NCI-H524 treated with DMSO at 0.1 percent for 48 hours (cell line): ENCODE measurements around the gene TTC28.
"Not testable (repeated sequence)": the region's sequence is repeated elsewhere in the genome, so short reads cannot be mapped to it uniquely, and the experiment has no call there.

Experiments used
- DNase-seq: peaks from one replicate; lab custom pipeline; 2025; lab: John Stamatoyannopoulos, UW

Gene TTC28

DNA sequence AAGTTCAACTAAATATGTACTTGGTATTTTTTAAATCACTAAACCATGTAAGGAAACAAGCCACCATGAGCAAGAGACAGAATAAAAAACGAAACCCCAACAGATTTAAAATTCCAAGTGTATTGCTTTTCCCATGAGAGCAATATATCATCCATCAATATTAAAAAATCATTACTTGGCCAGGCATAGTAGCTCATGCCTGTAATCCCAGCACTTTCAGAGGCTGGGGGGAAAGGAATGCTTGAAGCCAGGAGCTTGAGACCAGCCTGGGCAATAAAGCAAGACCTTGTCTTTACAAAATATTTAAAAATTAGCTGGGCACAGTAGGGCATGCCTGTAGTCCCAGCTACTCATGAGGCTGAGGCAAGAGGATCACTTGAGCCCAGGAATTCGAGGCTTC lies 190.8 kb downstream of the TTC28 start:
- DNase-seq = no peak

DNA sequence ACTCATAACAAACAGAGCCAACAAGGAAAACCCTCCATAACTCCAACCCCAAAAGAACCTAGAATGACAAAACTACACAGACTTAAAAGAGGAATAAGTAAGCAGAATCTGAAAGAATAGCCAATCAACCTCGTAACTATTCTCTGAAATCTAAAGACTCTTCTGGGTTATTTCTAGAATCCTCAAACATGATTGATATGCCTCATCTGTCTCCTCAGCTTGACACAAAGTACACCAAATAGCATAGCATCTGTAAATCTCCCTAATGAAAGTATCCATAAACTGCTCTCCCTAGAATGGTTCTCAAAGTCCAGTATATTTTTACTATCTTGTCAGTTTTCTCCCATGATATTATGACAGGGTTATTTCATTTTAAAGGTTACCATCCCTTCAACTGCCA lies 195.0 kb downstream of the TTC28 start:
- no peak for DNase-seq

DNA sequence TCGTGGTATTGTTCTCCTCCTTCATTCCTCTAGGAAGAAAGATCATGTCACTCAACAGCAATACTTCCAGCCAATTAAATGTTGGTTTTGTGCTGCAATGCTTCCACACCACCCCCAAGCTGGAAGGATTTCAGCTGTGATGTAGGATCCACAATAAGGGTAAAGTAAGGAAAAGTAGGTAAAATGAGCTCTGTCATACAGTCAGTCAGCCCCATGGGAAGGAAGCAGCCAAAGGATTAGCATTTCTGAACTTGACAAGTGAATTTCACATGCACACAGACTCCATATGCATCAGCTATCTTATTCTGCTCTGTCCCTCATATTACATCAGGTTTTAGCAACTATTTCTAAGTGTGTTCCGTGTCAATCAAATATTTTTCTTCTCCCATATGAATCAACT lies 197.9 kb downstream of the TTC28 start:
- DNase-seq = no peak

DNA sequence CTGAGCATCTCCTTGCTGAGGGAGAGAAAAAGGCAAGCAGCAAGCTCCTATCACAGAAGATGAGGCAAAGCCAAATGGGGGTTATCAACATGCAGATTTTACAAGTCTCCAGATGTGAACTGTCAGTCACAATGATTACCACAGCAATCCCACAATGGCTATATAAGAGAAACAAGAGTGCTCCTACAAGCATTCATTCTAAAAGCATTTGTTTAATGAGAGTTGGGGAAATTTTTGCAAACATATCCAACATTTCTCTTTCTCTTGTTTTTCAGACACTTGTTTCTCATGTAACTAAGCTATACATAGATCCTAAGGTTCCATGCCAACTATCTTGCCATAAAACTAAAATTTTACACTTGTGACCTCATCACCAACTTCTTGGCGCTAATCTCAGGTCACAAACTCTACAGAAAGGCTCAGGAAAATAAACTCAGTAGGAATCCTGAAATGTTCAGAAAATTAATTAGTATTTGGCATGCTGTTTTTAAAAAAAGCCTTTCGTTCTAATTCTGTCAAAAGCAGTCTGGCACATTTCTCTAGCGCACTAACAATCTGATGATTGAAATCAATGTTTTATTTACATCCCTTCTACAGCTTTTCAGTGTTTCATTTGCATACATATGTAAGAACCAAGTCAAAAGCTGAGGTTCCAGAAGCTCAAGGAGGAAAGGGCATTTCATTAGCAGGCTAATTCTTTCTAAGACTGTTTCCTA lies 199.5 kb downstream of the TTC28 start:
- DNase-seq = no peak

DNA sequence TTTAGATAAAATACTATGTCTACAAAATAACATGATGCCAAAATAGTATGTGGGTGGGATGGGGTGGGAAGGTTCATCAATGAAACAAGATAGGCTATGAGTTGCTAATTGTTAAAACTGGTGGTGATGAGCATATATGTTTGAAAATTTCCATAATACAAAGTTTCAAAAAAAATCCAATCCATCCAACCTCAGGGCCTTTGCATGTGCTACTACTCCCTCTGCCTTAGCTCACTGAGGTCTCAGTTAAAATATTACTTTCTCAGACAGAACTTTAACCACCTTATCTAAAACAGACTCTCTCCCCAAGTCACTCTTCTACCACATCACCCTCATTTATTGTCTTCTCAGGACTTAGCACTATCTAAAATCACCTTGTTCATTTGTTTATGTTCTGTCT lies 201.1 kb downstream of the TTC28 start:
- DNase-seq = no peak

DNA sequence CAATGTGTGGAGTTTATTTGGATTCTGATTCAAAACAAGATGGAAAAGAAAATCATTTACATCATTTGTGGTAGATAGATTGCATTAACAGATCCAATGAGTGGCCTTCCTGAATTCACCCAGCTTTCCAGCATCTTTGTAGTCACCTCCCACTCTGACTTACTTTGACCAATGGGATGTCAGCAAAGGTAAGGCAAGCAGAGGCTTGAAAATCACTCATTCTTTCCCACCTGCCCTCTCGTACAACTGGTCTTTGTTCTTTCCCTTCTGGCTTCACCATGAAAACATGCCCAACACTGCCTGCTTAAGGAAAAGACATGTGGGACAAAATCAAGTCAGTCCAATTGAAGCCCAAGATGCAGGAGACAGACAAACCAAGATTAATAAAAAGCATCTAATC lies 202.1 kb downstream of the TTC28 start:
- no peak for DNase-seq

DNA sequence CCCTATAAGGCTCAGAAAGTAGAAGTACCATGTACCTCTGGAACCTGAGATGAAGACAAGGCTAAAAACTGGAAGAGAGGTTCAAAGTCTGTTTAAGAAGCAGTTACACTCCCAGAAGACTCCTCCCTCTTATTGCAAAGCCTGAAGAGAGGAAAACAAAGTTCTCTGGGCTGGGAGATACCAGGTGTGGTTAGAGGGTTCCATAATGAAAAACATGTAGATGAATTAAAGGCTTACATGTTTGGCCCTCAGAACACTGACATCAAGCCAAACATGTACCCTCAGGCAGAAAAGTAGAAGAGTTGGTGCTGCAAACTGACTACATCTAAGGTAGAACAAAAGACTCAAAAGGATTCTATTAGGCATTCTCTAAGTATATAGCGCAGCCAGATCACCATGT lies 205.3 kb downstream of the TTC28 start:
- no peak for DNase-seq

DNA sequence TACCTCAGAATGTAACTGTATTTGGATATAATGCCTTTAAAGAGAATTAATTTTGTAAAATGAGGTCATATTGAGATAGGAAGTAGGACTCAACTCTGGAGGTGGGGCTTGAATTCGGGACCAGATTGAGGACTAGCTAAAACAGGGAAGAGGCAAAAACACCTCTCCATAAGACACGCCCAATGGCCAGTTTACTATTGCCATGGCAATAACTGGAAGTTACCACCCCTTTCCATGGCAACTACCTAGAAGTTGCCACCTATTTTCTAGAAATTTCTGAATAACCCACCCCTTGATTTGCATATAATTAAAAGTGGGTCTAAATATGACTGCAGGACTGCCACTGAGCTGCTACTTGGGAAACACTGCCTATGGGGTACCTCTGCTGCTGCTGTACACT lies 206.4 kb downstream of the TTC28 start:
- no peak for DNase-seq

DNA sequence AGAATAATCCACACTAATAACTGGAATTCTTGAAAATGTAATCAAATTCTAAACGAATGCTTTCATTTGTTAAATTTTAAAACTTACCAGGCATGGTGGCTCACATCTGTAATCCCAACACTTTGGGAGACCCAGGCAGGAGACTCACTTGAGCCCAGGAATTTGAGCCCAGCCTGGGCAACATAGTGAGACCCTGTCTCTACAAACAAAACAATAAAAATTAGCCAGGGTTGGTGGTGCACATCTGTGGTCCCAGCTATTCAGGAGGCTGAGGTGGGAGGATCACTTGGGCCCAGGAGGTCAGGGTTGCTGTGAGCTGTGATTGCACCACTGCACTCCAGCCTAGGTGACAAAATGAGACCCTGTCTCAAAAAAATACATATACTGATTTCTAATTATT lies 212.6 kb downstream of the TTC28 start:
- DNase-seq = not testable (repeated sequence)

DNA sequence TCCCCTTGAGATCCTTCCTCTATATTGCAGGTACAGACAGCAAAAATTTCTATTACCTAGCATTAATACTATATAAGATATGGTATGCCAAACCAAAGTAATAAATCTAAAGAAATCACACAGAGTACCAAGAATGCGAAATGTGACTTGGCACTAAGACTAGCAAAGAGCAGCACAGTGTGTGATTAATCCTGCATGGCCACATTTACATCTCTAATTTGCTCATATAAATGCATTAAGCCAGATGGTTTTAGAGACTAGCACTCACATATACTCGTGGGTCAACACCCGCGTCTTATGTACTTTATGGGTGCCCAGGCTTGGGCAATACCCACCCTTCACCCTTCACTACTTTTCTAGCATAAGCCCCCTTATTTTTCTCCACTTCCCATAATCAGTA lies 213.2 kb downstream of the TTC28 start:
- no peak for DNase-seq

DNA sequence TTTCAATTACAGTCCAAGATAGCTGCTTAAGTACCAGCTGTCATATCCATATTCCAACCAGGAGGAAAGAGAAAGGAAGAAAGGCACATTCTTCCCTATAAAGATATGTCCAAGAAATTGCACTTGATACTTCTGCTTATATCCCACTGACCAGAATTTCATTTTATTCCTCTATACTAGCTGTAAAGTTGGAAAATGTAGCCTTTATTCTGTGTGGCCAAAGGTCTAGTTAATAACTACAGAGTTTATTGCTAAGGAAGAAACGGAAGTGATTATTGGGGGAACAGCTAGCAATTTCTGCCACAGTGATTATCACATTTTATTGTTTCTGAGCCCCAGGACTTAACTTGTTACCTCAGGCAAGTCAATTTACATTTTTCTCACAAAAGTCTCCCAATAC lies 213.8 kb downstream of the TTC28 start:
- no peak for DNase-seq

DNA sequence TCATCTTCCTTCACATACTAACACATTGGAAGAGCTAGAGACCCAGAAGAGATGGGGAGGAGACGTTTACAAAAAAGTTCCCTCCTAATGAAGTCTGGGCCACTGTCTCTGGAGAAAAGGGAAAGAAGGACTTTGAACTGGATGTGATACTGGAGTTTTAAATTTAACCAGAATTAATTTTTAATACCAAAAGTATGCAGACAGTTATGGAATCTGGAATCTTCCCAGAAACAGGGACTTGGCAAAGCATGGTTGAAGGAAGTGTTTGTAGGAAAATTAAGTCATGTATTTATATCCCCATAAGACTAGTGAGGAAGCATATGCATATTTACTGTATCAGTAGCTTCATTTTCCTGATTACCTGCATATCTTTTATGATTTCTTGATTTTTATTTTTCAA lies 215.5 kb downstream of the TTC28 start:
- DNase-seq = no peak

DNA sequence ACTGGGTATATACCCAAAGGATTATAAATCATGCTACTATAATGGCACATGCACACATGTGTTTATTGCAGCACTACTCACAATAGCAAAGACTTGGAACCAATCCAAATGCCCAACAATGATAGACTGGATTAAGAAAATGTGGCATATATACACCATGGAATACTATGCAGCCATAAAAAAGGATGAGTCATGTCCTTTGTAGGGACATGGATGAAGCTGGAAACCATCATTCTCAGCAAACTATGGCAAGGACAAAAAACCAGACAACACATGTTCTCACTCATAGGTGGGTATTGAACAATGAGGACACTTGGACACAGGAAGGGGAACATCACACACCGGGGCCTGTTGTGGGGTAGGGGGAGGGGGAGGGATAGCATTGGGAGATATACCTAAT lies 216.2 kb downstream of the TTC28 start:
- DNase-seq = not testable (repeated sequence)

DNA sequence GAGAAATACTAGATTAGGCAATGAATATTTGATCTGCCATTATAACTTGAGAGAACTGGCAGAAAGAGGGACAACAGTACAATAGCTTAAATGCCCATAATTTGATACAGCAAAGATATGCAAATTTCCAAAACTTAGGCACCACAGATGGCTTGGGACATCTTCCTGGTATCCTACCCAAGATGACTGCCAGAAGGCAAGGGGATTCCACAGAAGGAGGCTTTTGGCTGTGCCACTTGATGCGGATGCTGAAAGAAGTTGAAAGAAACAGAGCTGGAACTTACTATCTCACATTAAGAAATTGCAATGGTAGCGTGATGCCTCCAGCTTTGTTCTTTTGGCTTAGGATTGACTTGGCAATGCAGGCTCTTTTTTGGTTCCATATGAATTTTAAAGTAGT lies 216.7 kb downstream of the TTC28 start:
- DNase-seq = no peak

DNA sequence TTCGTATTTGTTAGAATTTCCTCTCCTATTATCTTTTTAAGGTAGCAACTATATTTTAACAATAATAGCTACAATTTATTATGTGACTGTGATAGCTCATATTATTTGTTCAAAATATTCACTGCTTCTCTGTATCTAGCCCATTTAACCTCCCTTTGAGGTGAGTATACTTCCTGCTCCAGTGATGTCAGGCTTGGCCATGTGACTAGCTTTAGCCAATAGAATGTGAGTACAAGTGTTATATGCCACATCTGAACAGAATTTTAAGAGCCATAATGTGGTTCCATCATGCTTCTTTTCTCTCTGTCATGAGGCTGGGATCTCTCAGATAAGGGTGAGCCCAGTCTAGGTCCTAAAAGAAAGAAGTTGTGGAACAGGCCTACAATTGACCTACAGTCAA lies 217.6 kb downstream of the TTC28 start:
- DNase-seq = no peak

DNA sequence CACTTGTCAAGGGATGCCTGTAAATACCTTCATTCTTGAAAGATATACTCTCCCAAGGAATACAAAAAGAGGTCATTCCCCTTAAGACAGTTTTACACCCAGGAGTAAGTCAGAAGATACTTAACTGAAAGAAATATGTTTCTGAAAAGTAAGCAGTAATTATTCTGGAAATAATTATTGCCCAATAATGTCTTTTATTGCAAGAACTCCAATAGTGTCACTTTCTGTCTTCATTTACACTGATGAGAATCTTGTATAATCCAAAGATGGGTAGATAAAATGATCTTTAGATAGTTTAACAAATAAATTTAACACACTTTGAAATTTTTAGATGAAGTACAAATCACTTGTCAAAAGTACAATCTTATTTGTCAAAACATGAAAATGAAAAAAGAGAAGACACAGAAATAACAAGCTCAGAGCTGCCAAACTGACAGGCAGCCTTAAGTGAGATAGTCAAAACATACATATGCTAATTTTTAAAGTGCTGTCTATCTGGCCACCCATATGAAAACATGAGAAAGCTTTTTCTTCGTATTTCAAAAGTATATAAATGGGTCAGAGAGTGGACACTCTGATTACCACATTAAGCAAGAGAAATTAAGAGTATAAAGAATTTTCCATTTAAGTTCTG lies 225.1 kb downstream of the TTC28 start:
- no peak for DNase-seq

DNA sequence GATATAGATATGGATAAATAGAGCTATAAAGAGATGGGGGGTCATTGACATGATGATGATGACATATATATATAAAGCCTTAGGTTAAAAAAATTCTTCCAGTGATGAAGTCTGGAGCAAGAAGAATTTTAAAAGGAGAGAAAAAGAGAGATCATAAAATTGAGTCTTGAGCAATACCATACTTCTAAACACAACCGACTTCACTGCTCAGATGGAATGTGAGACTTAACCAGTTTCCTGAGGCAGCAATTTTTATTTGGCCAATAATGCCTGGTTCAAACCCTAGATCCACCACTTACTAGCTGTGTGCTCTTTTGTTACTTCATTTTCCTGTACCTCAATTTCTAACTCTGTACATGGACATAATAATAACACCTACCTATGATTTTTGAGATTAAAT lies 229.5 kb downstream of the TTC28 start:
- DNase-seq = no peak

DNA sequence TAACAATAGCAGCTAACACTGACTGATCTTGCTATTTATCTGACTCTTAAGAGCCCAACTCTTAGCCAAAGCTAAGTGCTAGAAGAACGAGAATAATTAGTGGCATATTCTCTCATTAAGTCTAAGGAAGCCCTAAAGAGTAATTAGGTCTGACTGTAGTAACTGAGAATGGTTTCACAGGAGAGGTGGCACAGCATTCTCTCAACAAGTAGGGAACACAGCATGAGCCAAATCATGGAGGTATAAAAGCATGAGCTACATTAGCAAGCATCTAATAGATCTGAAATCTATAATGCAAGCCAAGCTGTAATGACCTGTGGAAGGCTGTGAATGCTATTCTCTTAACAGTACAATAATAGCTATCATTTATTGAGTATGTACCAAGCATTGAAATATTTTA lies 230.6 kb downstream of the TTC28 start:
- no peak for DNase-seq

DNA sequence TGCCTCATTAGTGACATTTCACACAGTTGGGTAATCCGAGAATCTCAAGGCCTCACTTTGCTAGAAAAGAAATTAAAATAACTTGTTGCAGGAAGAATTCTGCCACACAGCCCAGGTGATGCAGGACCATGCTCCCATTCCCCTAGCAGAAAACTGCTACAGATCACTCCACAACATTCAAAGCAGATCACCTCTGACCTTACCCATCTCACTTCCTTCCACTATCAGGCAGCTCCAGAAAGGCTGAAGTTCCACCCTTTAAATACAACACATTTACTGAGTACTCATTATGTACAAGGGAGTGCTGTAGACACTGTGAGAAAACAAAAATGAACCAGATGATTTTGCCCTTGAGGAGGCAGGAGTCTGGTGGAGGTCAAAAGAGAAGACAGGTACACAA lies 231.0 kb downstream of the TTC28 start:
- DNase-seq = no peak

DNA sequence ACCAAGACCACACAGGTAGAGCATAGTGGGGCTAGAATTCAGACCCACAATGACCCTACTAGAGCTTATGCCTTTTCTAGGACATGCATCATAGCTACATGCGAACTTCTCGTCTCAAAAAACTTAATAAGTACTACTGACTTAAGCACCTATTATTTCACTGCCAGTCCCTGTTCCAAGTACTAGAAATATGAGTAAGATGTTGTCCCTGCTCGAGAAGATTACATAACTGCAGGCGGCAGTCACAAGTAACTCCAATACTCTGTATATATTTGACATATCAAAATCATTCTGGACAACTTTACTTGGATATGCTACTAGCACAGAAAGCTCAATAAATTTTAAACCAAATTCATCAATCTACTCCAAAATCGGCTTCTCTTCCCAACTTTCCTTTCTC lies 235.0 kb downstream of the TTC28 start:
- DNase-seq = no peak

DNA sequence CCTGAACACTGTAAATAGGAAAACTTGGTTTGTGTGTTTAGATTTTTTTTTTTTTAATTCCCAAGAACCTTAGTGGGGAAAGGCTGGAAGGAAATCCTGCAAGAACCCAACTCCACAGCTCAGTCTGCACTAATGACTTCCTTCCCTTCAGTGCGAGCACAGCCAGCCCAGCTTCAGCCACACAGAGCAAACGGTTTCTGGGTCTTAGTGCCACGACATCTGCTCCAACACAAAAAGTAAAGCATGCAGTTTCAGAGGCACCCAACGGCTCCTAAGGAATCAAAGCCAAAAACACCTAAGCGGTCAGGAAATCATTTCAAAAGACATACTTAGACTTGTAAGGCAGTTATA lies 236.1 kb downstream of the TTC28 start:
- DNase-seq = no peak

DNA sequence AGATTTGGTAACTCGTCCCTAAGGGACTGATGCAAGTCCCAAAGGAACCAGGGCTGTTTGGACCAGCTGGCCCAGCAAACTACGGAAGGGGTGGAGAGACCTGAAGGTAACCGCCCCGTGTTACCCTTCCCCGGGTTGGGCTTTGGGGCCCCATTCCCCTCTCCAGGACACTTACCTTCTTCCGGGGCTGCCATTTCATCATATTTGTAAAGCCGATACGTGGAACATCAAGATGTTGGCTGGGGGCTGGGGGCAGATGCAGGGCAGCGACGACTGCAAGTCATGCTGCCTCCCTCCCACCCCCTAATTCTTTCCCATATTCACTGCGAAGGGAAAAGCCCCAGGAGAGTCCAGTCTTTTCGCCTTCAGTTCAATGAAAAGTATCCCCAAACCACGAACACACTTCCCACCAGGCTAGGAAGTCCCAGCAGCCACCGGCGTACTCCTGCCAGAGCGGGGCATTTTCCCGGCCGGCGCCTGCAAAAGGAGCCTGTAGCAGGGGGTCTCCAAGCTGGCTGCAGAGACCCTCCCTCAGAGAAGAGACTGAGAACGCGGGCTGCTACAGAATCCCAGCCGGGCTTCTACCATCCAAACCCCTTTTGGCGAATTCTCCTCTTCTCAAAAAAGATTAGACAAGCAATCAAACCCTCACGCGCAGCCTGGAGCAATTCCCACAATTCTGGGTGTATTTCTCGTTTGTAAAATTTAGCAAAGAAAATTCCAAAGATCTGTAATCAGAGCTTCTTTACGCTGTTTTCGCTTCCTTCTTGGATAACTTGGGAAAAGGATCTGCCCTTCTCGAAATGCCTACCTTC lies 236.7 kb downstream of the TTC28 start:
- no peak for DNase-seq

DNA sequence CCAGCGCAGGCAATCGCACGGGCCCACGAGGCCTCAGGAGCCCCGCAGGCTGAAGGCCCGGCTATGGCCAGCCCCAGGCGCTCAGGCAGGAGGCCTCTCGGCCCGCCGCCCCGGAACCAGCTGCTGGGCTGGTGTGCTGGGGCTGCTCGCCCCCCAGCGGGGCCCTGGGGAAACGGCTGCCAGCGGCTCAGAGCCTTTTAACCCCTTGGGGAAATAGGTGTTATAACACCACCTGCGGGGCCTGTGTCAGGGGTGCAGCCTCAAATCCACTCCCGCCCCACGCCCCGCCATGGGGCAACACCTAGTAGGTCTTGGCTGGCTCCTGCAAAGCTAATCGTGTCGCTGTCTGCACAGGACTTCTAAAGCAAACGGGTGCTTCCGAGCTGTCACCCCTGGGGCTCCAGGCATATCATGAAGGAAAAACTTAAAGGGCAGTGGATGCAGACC lies 237.4 kb downstream of the TTC28 start:
- peak; percentile 17 for DNase-seq
